Upper lobe of left lung (tissue), 6 donors: ENCODE measurements around the gene CASQ2. TPM values are rescaled to one million over a fixed set of nuclear protein-coding genes. Genes with fewer than 3 reads are reported as not detected.

Source experiments
- ATAC-seq, 2 donors: fragments of 200-7000 bp; cut with Tn5 transposase; one replicate each; pipeline ENCODE4 v1.9.1; 2022; ENCODE audit warnings: mild to moderate bottlenecking in 2 of 2, moderate library complexity in 2 of 2; ENCODE audit not compliant: low FRiP score in 2 of 2
- DNase-seq, 2 donors: peaks; one replicate each; pipeline ENCODE4 v3.0.0-alpha.2; 2019 to 2020
- H3K27ac ChIP-seq, 4 donors: fragments of 200-600 bp; sonication (generic); one replicate each; pipeline ENCODE4 v1.5.1; 2016 to 2019
- H3K27me3 ChIP-seq, 4 donors: fragments of 200-600 bp; sonication (generic); one replicate each; pipeline ENCODE4 v1.5.1; 2017 to 2019
- H3K36me3 ChIP-seq, 4 donors: fragments of 200-600 bp; sonication (generic); one replicate each; pipeline ENCODE4 v1.5.1; 2016 to 2019
- H3K4me1 ChIP-seq, 4 donors: fragments of 200-600 bp; sonication (generic); one replicate each; pipeline ENCODE4 v1.5.1; 2018 to 2019
- H3K4me3 ChIP-seq, 4 donors: fragments of 200-600 bp; sonication (generic); one replicate each; pipeline ENCODE4 v1.5.1; 2017 to 2019; ENCODE audit warnings: mild to moderate bottlenecking in 2 of 4, moderate library complexity in 1 of 4
- H3K9me3 ChIP-seq, 4 donors: fragments of 200-600 bp; sonication (generic); one replicate each; pipeline ENCODE4 v1.5.1; 2018 to 2019
- CTCF ChIP-seq, 6 experiments: fragments of 450-650 bp in 4 of 6; fragments of 200-600 bp in 2 of 6; sonication (generic) in 2 of 6; IDR thresholded peaks; one replicate each; pipeline ENCODE4 v1.5.1; 2016 to 2019; ENCODE audit warnings: antibody characterized with exemption in 6 of 6
- EP300 ChIP-seq, 4 donors: sonication (generic); formaldehyde crosslinking; IDR thresholded peaks; one replicate each; pipeline ENCODE4 v1.5.1; 2017; ENCODE audit warnings: antibody characterized with exemption in 4 of 4, control low read depth in 2 of 4
- POLR2A ChIP-seq, 4 donors: fragments of 450-650 bp; IDR thresholded peaks; one replicate each; pipeline ENCODE4 v1.5.1; 2016 to 2017; ENCODE audit warnings: antibody characterized with exemption in 4 of 4, mild to moderate bottlenecking in 2 of 4
- POLR2AphosphoS5 ChIP-seq, 2 donors: sonication (generic); formaldehyde crosslinking; IDR thresholded peaks; one replicate each; pipeline ENCODE4 v1.5.1; 2017; ENCODE audit warnings: antibody characterized with exemption in 2 of 2
- WGBS, 2 donors: methylation state at CpG; one replicate each; pipeline ENCODE4 v1.1.5; 2017 to 2018; 5-methylcytosine and 5-hydroxymethylcytosine counted together
- total RNA-seq, 6 donors: library from RNA; depleted of rRNA in 4 of 6; stranded (reverse); fragments of >200 nt in 4 of 6; gene quantifications; one replicate each; pipeline versions ENCODE4 v1.1.0 to v1.2.1, GENCODE V29; 2016 to 2021
- donor health status: DM: no; HTN: no; CAD: no; lungs with moderate emphysema.
- donor health status: DM: no; HTN: yes; CAD: no; lungs with severe emphysema.

CASQ2 gene
- total RNA-seq, 6 donors from 2014 or later, result under 0.01 to 1.9 (median 0.99) TPM

DNA sequence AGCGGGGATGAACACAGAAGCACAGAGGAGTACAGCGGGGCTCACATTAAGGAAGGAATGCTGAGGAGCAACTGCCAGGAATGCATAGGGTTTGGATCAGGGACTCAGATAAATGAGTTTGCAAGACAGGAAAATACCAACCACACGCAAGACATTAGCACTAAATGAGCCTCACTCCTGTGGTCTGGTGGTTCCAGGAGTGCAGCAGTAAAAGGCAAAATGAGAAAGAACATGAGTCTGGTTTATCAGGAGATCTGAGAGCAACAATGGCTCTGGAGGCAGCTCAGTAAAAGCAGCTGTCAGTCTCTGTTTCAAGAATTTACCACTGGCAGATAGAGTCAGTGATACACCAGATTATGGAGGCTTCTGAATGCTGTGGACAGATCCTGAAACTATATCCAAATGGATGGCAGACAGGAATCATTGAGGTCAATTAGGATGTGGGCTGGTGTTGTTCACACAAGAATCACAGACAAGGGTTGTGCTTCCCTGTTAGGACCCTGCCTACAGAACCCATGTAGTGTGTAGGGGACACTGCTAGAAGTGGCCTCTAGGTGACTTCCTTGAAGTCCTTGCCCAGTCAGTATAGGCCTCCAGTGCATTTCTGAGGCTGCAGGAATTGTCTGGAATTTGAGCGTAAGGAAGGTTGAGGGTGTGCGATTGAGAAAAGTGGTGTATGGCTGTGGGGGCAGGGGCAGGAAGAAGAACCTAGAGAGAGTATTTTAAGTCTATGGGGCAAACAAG is 50.3 kb downstream of the CASQ2 start:
- no peak overlapping the region for H3K4me3 ChIP-seq
- H3K9me3 ChIP-seq, result no peaks in the 10 kb centered on the region
- no peaks in the 10 kb centered on the region for H3K27me3 ChIP-seq
- no peak for ATAC-seq
- no peaks in the 10 kb centered on the region for H3K4me1 ChIP-seq
- no peak overlapping the region for H3K27ac ChIP-seq
- no peaks in the 10 kb centered on the region for H3K36me3 ChIP-seq
- TF ChIP-seq POLR2A (IDR thresholded peaks at IDR 0.05) (no peak), POLR2AphosphoS5 (IDR thresholded peaks at IDR 0.05) (no peak), EP300 (IDR thresholded peaks at IDR 0.05) (no peak), CTCF (IDR thresholded peaks at IDR 0.05) (no peak)
- WGBS, 2 donors, result 82 to 83% methylated on average over 5 of the region's 5 CpGs
- DNase-seq, result no peak

GRCh38 chr1:115717541-115717940 is 51.0 kb downstream of the CASQ2 start:
- no peaks in the 10 kb centered on the region for H3K36me3 ChIP-seq

GRCh38 chr1:115714572-115715141 is 53.9 kb downstream of the CASQ2 start:
- 44 to 83% methylated on average over 1 of the region's 1 CpG for WGBS, 2 donors

More at GRCh38 chr1:115717541-115717940, 51.0 kb downstream of the CASQ2 start:
- peak in 1 of 2 donors; percentile 40 for ATAC-seq
- peak in 1 of 2 donors; percentile 39 for DNase-seq
- H3K9me3 ChIP-seq, result no peaks in the 10 kb centered on the region
- H3K4me1 ChIP-seq, result no peaks in the 10 kb centered on the region
- 49 to 50% methylated on average over 5 of the region's 5 CpGs for WGBS, 2 donors
- H3K27me3 ChIP-seq, result no peaks in the 10 kb centered on the region
- TF ChIP-seq POLR2AphosphoS5 (IDR thresholded peaks at IDR 0.05) (no peak), CTCF (IDR thresholded peaks at IDR 0.05) (peak in 4 of 6 experiments; percentile 8 to 61 (median 48))
- no peak overlapping the region for H3K4me3 ChIP-seq
- no peak overlapping the region for H3K27ac ChIP-seq

GRCh38 chr1:115713906-115714305 is 54.6 kb downstream of the CASQ2 start:
- TF ChIP-seq POLR2A (IDR thresholded peaks at IDR 0.05), result no peak
- no peak for TF ChIP-seq POLR2AphosphoS5 (IDR thresholded peaks at IDR 0.05)
- no peak for TF ChIP-seq CTCF (IDR thresholded peaks at IDR 0.05)
- no peak for TF ChIP-seq EP300 (IDR thresholded peaks at IDR 0.05)
- Histone ChIP-seq H3K27ac (no peak overlapping the region), H3K4me3 (no peak overlapping the region), H3K36me3 (no peaks in the 10 kb centered on the region), H3K4me1 (no peaks in the 10 kb centered on the region), H3K9me3 (no peaks in the 10 kb centered on the region), H3K27me3 (no peaks in the 10 kb centered on the region)
- DNase-seq (no peak), ATAC-seq (no peak)
- 80 to 90% methylated on average over 5 of the region's 5 CpGs for WGBS, 2 donors

More at GRCh38 chr1:115714572-115715141, 53.9 kb downstream of the CASQ2 start:
- Histone ChIP-seq H3K36me3 (no peaks in the 10 kb centered on the region), H3K4me1 (no peaks in the 10 kb centered on the region), H3K9me3 (no peaks in the 10 kb centered on the region), H3K4me3 (no peak overlapping the region), H3K27ac (no peak overlapping the region), H3K27me3 (no peaks in the 10 kb centered on the region)
- DNase-seq (no peak), ATAC-seq (no peak)
- TF ChIP-seq EP300 (IDR thresholded peaks at IDR 0.05) (no peak), POLR2A (IDR thresholded peaks at IDR 0.05) (no peak), CTCF (IDR thresholded peaks at IDR 0.05) (no peak), POLR2AphosphoS5 (IDR thresholded peaks at IDR 0.05) (no peak)
